ENCODE measurements around the gene TRIP11. TPM values are rescaled to one million over a fixed set of nuclear protein-coding genes. Genes with fewer than 3 reads are reported as not detected.
A peak's percentile ranks its signal among the peaks of the same experiment; 100 is the strongest.
"Not testable (repeated sequence)": the region's sequence is repeated elsewhere in the genome, so short reads cannot be mapped to it uniquely, and the experiment has no call there.

TRIP11 gene
- total and polyA plus RNA-seq, 2 experiments from 2014 or later, result 24.1 to 69.5 TPM

DNA sequence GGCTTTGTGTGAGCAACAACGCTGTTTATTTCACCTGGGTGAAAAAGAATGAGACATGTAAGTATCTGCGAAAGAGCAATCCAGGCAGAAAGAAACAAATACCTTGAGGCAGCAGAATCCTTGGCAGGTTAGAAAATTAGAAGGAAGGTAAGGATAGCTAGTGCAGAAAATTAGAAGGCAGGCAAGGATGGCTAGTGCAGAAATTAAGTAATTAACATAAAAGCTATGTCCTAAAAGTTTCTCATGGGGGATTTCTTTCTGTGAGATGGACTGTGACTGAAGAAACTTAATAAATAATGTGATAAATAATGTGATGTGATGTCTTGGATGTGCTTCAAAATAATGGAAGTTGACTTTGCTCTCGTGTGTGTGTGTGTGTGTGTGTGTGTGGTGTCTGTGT lies 9.9 kb upstream of the TRIP11 start:
- no peak overlapping the region for H3K9ac ChIP-seq
- no peak for DNase-seq
- no peaks in the 10 kb centered on the region for H3K4me1 ChIP-seq (ENCODE audit: insufficient read depth)
- H3K27me3 ChIP-seq (replicated peaks; ENCODE audit: insufficient read depth), result no peaks in the 10 kb centered on the region
- H3K9me3 ChIP-seq (ENCODE audit: low read depth), result no peaks in the 10 kb centered on the region
- H4K20me1 ChIP-seq (ENCODE audit: insufficient read depth), result no peaks in the 10 kb centered on the region
- no peak overlapping the region for H3K4me2 ChIP-seq (ENCODE audit: unreplicated experiment)
- H3K4me3 ChIP-seq, result no peak overlapping the region
- H2AFZ ChIP-seq, result no peak overlapping the region
- H3K27ac ChIP-seq, result no peak overlapping the region
- H3K9me2 ChIP-seq (ENCODE audit: insufficient read depth), result no peaks in the 10 kb centered on the region
- TF ChIP-seq EZH2 (IDR thresholded peaks at IDR 0.05; ENCODE audit: insufficient read depth, poor library complexity, severe bottlenecking) (no peak), EZH2phosphoT487 (IDR thresholded peaks at IDR 0.05; ENCODE audit: insufficient read depth, low read depth) (no peak)
- H3K36me3 ChIP-seq (ENCODE audit: low read depth), result no peaks in the 10 kb centered on the region
- H3K79me2 ChIP-seq (ENCODE audit: insufficient read depth), result 0 out of 2 replicates have a peak, but pooled peaks cover 8% of the 10 kb centered on the region
- H3F3A ChIP-seq (ENCODE audit: insufficient read depth), result 0 out of 2 replicates have a peak, but pooled peaks cover 4% of the 10 kb centered on the region
- in situ Hi-C loops (cut with MboI), result no loop called here
- 94 to 98% methylated on average over 3 of the region's 3 CpGs for WGBS, 2 experiments (ENCODE audit: low coverage in 1 of 2, low lambda C conversion rate in 2 of 2, missing lambda C conversion rate in 2 of 2)

DNA sequence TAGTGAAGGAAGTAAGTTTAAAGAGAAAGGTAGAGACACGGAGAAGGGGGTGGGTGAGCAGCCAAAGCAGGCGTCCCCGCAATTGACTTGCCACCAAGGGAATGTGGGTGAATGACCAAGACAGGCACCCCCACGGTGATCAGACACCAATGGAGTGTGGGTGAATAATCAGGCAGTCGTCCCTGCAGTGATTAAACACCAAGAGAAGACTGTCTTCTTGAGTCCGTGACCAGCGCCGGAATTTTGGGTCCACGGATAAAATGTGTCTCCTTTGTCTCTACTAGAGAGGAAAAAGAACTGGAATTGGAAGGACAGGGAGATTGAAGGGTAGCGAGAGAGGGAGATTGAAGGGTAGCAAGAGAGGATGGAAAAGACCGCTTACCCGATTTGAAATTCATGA lies 9.4 kb upstream of the TRIP11 start:
- H3K4me1 ChIP-seq (ENCODE audit: insufficient read depth); H3F3A ChIP-seq (ENCODE audit: insufficient read depth); DNase-seq; in situ Hi-C loops (cut with MboI); H3K4me2 ChIP-seq (ENCODE audit: unreplicated experiment); H3K9me3 ChIP-seq (ENCODE audit: low read depth); H3K9ac ChIP-seq; H3K9me2 ChIP-seq (ENCODE audit: insufficient read depth); H3K27me3 ChIP-seq (replicated peaks; ENCODE audit: insufficient read depth); H4K20me1 ChIP-seq (ENCODE audit: insufficient read depth); H2AFZ ChIP-seq; H3K27ac ChIP-seq; H3K79me2 ChIP-seq (ENCODE audit: insufficient read depth); H3K36me3 ChIP-seq (ENCODE audit: low read depth); H3K4me3 ChIP-seq: not testable (repeated sequence)
- WGBS, 2 experiments (ENCODE audit: low coverage in 1 of 2, low lambda C conversion rate in 2 of 2, missing lambda C conversion rate in 2 of 2), result 93 to 98% methylated on average over 12 of the region's 12 CpGs

DNA sequence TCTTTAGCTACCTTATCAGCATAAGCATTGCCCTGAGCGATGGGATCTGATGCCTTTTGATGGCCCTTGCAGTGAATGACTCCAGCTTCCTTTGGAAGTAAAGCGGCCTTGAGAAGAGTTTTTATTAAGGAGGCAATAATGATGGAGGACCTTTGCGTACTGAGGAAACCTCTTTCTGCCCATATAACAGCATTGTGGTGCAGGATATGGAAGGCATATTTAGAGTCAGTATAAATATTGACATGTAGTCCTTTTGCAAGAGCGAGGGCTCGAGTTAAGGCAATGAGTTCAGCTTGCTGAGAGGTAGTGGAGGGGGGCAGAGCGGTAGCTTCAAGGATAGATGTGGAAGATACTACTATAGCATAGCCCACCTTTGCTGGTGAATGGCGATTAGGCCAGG lies 6.0 kb upstream of the TRIP11 start:
- DNase-seq; H3K9ac ChIP-seq; H3K27ac ChIP-seq; H3K4me1 ChIP-seq (ENCODE audit: insufficient read depth); H3K9me2 ChIP-seq (ENCODE audit: insufficient read depth); H3K4me2 ChIP-seq (ENCODE audit: unreplicated experiment); H4K20me1 ChIP-seq (ENCODE audit: insufficient read depth); H3K4me3 ChIP-seq; H2AFZ ChIP-seq; H3K9me3 ChIP-seq (ENCODE audit: low read depth); H3F3A ChIP-seq (ENCODE audit: insufficient read depth); in situ Hi-C loops (cut with MboI); H3K36me3 ChIP-seq (ENCODE audit: low read depth); H3K27me3 ChIP-seq (replicated peaks; ENCODE audit: insufficient read depth): not testable (repeated sequence)
- WGBS, 2 experiments (ENCODE audit: low coverage in 1 of 2, low lambda C conversion rate in 2 of 2, missing lambda C conversion rate in 2 of 2), result 96 to 98% methylated on average over 7 of the region's 7 CpGs
- H3K79me2 ChIP-seq (ENCODE audit: insufficient read depth), result peaks cover 28% of the 10 kb centered on the region

DNA sequence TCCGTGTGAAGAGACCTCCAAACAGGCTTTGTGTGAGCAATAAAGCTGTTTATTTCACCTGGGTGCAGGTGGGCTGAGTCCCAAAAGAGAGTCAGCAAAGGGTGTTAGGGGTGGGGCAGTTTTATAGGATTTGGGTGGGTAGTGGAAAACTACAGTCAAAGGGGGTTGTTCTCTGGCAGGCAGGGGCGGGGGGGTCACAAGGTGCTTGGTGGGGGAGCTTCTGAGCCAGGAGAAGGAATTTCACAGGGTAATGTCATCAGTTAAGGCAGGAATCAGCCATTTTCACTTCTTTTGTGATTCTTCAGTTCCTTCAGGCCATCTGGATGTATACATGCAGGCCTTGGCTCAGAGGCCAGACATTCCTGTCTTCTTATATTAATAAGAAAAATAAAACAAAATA lies 1.9 kb upstream of the TRIP11 start:
- H3K4me2 ChIP-seq (ENCODE audit: unreplicated experiment); H2AFZ ChIP-seq; in situ Hi-C loops (cut with MboI); H3K27ac ChIP-seq; DNase-seq; H3K9me2 ChIP-seq (ENCODE audit: insufficient read depth); H4K20me1 ChIP-seq (ENCODE audit: insufficient read depth); H3K27me3 ChIP-seq (replicated peaks; ENCODE audit: insufficient read depth); H3K9me3 ChIP-seq (ENCODE audit: low read depth); H3K9ac ChIP-seq; H3K4me3 ChIP-seq; H3K36me3 ChIP-seq (ENCODE audit: low read depth): not testable (repeated sequence)
- peaks cover 20% of the 10 kb centered on the region for H3F3A ChIP-seq (ENCODE audit: insufficient read depth)
- peaks cover 20% of the 10 kb centered on the region for H3K4me1 ChIP-seq (ENCODE audit: insufficient read depth)
- 82 to 92% methylated on average over 1 to 2 of the region's 2 CpGs for WGBS, 2 experiments (ENCODE audit: low coverage in 1 of 2, low lambda C conversion rate in 2 of 2, missing lambda C conversion rate in 2 of 2)
- peaks cover 57% of the 10 kb centered on the region for H3K79me2 ChIP-seq (ENCODE audit: insufficient read depth)

DNA sequence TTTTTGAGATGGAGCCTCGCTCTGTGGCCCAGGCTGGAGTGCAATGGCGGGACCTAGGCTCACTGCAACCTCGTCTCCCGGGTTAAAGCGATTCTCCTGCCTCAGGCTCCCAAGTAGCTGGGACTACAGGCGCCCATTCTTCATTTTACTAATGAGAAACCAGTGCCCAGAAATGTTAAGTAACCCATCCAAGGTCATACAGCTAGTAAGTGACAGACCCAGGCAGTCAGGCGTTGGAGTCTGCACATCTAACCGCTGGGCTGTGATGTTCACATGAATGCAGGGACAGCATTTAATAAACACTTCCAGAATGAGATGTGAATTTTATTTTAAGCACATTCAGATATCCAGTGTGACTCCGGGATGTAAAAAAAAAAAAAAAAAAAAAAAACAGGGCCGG lies 1.3 kb upstream of the TRIP11 start:
- Histone ChIP-seq H3K36me3 (ENCODE audit: low read depth) (no peaks in the 10 kb centered on the region), H3K27ac (peak overlapping the region; percentile 99), H3K9me2 (ENCODE audit: insufficient read depth) (no peaks in the 10 kb centered on the region), H3K79me2 (ENCODE audit: insufficient read depth) (peaks cover 59% of the 10 kb centered on the region), H2AFZ (peak overlapping the region; percentile 86), H3K4me3 (peak overlapping the region; percentile 93), H3K4me2 (ENCODE audit: unreplicated experiment) (peak overlapping the region; percentile 96), H3K4me1 (ENCODE audit: insufficient read depth) (peaks cover 26% of the 10 kb centered on the region), H4K20me1 (ENCODE audit: insufficient read depth) (no peaks in the 10 kb centered on the region), H3F3A (ENCODE audit: insufficient read depth) (peaks cover 20% of the 10 kb centered on the region), H3K27me3 (replicated peaks; ENCODE audit: insufficient read depth) (no peaks in the 10 kb centered on the region), H3K9ac (peak overlapping the region; percentile 100), H3K9me3 (ENCODE audit: low read depth) (no peaks in the 10 kb centered on the region)
- in situ Hi-C loops (cut with MboI), result no loop called here
- TF ChIP-seq EZH2phosphoT487 (IDR thresholded peaks at IDR 0.05; ENCODE audit: insufficient read depth, low read depth) (no peak), EZH2 (IDR thresholded peaks at IDR 0.05; ENCODE audit: insufficient read depth, poor library complexity, severe bottlenecking) (no peak)
- DNase-seq, result peak; percentile 12
- 68 to 72% methylated on average over 10 of the region's 10 CpGs for WGBS, 2 experiments (ENCODE audit: low coverage in 1 of 2, low lambda C conversion rate in 2 of 2, missing lambda C conversion rate in 2 of 2)

Data from GM23248 (cell line).